Gastroesophageal sphincter (tissue), 3 donors: ENCODE results near the gene ROCK1.

Experiments
- EP300 ChIP-seq: sonication (generic); formaldehyde crosslinking; IDR thresholded peaks from one replicate; pipeline ENCODE4 v1.6.1; 2017; ENCODE audit warnings: antibody characterized with exemption, mild to moderate bottlenecking
- POLR2A ChIP-seq, 2 donors: fragments of 450-650 bp; IDR thresholded peaks; one replicate each; pipeline ENCODE4 v1.6.1; 2017; ENCODE audit warnings: antibody characterized with exemption in 2 of 2, mild to moderate bottlenecking in 2 of 2, moderate library complexity in 1 of 2
- POLR2AphosphoS5 ChIP-seq: sonication (generic); formaldehyde crosslinking; IDR thresholded peaks from one replicate; pipeline ENCODE4 v1.6.1; 2017; ENCODE audit warnings: antibody characterized with exemption
- TF ChIP-seq, protein P1 (sequence below), 4 experiments: fragments of 200-600 bp in 2 of 4; fragments of 450-650 bp in 2 of 4; sonication (generic) in 1 of 4; IDR thresholded peaks; one replicate each; pipeline ENCODE4 v1.5.1; 2017 to 2019; ENCODE audit warnings: antibody characterized with exemption in 4 of 4, mild to moderate bottlenecking in 2 of 4, moderate library complexity in 2 of 4

GRCh38 chr18:21084511-21085078, 27.0 kb downstream of the ROCK1 start:
- TF ChIP-seq POLR2AphosphoS5 (no peak), POLR2A (IDR thresholded peaks at IDR 0.05) (no peak), EP300 (no peak)
- TF ChIP-seq, protein P1, sequence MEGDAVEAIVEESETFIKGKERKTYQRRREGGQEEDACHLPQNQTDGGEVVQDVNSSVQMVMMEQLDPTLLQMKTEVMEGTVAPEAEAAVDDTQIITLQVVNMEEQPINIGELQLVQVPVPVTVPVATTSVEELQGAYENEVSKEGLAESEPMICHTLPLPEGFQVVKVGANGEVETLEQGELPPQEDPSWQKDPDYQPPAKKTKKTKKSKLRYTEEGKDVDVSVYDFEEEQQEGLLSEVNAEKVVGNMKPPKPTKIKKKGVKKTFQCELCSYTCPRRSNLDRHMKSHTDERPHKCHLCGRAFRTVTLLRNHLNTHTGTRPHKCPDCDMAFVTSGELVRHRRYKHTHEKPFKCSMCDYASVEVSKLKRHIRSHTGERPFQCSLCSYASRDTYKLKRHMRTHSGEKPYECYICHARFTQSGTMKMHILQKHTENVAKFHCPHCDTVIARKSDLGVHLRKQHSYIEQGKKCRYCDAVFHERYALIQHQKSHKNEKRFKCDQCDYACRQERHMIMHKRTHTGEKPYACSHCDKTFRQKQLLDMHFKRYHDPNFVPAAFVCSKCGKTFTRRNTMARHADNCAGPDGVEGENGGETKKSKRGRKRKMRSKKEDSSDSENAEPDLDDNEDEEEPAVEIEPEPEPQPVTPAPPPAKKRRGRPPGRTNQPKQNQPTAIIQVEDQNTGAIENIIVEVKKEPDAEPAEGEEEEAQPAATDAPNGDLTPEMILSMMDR (IDR thresholded peaks at IDR 0.05) = no peak
